Measurements from ENCODE around the gene TRPC6. TPM values are rescaled to one million over a fixed set of nuclear protein-coding genes. Genes with fewer than 3 reads are reported as not detected.

The TRPC6 gene
- total RNA-seq (2014; rRNA removed; shearing (Covaris generic)): 0.10 and 0.11 TPM in 2 replicates
- 0.30 and 0.42 TPM in 2 replicates for polyA plus RNA-seq (2015; cell fraction: cytosol; rRNA removed)
- polyA plus RNA-seq (2015; cell fraction: nucleus; rRNA removed): 0.16 and 0.57 TPM in 2 replicates

DNA sequence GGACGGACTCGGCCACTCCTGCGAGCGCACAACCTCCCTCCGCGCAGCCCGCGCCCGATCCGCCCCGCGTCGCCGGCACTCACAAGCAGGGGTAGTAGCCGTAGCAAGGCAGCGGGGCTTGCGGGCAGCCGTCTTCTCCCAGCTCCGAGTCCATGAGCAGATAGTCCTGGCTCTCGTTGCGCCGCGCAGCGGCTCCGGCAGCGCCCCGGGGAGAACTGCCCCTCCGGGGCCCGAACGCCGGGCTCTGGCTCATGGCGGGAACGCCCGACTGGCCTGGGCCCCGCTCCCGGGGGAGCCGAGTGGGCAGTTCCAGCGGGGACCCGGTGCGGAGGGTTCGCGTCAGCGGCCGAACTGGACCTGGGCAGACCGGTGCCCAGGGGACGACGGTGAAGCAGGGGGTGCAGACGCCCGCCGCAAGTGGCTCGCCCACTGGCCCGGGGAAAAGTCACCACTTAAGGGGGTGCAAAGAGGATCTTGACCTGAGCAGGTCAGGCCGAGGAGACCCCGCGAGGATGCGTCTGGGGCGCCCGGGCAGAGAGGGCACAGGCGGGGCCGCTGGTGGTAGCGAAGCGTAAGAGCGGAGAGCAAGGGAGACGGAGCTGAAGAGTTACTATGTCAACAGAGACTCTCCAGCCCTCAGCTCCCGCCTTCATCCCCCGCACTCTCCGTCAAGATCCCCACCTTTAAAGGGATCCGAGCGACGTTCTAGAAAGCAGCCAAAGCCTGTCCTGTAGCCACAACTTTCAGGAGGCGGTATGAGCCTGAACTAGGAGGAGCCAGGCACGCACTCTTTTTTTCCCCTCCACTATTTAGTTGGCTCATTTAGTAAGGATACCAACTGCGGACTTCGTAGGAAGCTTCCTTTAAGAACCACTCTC lies at the start of gene TRPC6:
Gene TRPC6 (minus strand): TSS at position 757 of the 878 bp plus-strand sequence. CDS start 504 bp downstream, at position 253.
- no peak for DNase-seq (ENCODE audit: low read depth)

- no peak for DNase-seq (ENCODE audit: low read depth)
Observed at GRCh38 chr11:101620026-101620425, 36.2 kb upstream of the TRPC6 start.

GRCh38 chr11:101618709-101619108 lies 34.9 kb upstream of the TRPC6 start:
- peak; percentile 96 for DNase-seq (ENCODE audit: low read depth)

GRCh38 chr11:101617735-101618332 lies 34.0 kb upstream of the TRPC6 start:
- DNase-seq (ENCODE audit: low read depth): peak; percentile 91

DNA sequence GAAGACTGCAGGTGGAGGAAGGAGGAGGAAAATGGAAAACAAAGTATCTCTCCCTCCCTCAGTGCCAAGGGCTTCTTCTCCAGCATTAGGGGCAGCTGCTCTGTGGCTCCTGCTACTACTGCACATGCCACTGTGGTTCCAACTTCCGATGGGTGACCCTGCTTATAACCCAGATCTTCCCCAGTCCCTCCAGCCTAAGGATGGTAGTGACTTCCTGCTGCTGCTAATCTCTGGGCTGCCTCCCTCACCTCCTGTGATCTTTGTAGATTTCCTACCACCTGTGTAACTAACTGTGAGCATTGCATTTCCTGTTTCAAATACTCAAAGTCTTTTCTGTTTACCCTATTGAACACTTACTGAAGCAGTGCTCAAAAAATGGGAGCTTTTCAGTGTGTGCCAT lies 28.7 kb upstream of the TRPC6 start:
- no peak for DNase-seq (ENCODE audit: low read depth)

DNA sequence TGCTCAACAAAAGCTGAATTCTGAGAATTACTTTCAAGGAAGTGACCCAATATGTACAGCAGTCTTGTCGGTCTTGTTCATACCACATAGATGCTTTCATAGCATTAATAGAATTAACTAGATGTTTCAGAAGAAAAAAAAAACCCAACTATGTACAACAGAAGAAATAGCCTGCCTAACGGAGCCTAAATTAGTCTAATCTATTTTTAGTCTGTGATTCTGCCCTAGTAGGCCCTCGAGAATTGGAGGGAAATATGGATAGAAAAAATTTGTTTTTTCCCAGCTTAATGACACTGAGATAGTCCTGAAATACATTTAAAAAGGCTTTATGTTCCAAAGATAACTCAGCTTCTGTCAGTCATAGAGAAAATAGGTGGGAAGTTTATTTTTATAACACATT lies 17.1 kb upstream of the TRPC6 start:
- DNase-seq (ENCODE audit: low read depth): no peak

DNA sequence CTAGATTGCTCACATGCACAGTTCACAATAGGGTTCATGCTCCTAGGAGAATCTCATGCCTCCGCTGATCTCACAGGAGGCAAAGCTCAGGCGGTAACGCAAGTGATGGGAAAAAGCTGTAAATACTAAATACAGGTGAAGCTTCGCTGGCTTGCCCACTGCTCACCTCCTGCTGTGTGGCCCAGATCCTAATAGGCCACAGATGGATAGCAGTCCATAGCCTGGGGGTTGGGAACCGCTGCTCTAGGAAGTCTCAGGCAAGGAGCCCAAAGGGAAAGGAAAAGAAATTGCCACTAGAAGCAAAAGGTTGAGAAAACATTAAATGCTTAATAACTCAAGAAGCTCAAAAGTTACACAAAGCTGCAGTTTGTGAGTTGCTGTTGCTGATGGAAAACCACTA lies 3.2 kb upstream of the TRPC6 start:
- DNase-seq (ENCODE audit: low read depth): no peak

DNA sequence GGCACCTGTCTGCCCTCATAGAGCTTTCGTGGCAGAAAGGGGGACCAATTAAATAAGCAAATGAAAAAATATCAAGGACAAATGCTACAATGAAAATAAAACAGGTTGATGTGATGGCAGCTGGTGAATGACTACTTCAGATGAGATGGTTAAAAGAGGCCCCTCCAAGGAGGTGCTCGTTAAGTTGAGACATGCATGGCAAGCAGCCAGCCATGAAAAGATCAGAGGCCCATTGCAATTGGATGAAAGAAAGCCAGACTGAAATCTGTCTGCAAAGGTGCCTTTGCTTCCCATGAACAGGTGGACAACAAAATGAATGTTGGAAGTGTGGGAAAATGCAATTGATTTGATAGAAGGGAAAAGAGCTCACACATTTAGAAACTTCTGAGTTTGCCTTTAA lies 848 bp upstream of the TRPC6 start:
- DNase-seq (ENCODE audit: low read depth): no peak

- no peak for DNase-seq (ENCODE audit: low read depth)
Observed at GRCh38 chr11:101584129-101584515, 315 bp upstream of the TRPC6 start.

DNA sequence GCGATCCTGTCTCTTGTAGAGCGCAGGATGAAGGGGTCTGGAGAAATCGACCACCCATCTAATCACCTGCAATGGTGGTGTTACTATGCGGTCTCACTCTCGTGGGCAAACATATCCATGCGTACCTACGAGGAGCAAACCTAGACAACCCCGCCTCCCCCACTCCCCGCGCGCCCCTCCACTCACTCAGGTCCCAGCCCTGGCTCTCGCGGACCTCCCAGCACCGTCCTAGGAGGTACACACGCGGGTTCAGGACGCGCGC lies 887 bp downstream of the TRPC6 start:
- no peak for DNase-seq (ENCODE audit: low read depth)

DNA sequence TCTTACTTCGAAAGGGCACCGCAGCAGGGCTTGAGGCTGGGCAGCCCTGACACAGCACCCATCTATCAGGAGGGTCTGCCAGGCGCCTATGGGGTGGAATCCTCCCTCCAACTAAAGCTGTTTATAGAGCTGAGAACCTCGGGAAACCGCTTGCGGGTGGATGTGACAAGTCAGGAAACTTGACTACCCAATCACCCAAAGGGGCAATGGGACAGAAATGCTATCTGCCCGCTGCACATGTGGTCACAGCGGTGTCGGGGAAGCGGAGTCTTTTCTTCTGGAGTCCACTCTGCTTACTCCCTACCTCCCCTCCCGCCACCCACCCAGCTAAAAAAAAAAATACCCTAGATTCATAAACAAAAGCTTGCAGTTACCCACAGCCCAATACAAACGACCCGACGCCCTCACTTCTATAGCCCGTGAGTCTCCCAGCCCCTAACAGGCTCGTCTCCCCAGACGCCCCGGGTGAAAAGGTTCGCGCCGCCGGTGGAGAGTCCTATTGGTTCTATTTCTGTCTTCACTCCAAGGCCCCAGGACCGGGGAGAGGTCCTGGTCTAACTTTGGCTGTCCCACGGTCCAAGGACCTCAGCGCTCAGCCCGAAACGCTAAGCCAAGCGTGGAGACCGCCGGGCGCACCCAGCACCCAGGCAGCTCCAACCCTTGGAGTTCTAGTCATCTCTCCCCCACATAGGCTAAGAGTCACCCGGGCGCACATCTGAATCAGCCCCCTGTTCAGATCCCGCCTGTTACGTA lies 1.4 kb downstream of the TRPC6 start:
- DNase-seq (ENCODE audit: low read depth): peak; percentile 16

DNA sequence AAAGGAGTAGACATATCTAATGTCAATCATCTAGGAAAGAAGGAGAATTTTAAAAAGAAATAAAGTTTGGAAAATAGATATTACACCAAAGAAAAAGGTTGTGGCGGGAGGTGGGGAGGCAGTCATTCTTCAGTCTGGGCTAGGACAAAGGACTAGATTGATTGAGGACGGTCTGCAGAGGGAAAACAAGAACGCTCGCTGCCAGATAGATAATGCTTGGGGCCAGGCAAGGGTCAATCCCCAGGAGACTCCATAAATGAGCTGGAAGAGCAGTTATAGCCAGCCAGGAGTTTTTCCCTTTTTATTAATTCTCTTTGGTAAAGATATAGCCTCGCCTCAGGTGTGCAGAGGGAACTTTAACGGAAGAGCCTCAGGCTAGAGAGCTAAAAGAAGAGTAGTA lies 6.3 kb downstream of the TRPC6 start:
- no peak for DNase-seq (ENCODE audit: low read depth)

GRCh38 chr11:101576456-101576855 lies 7.4 kb downstream of the TRPC6 start:
- no peak for DNase-seq (ENCODE audit: low read depth)

GRCh38 chr11:101574886-101575285 lies 8.9 kb downstream of the TRPC6 start:
- DNase-seq (ENCODE audit: low read depth): no peak

- no peak for DNase-seq (ENCODE audit: low read depth)
Observed at GRCh38 chr11:101567071-101567470, 16.7 kb downstream of the TRPC6 start.

DNA sequence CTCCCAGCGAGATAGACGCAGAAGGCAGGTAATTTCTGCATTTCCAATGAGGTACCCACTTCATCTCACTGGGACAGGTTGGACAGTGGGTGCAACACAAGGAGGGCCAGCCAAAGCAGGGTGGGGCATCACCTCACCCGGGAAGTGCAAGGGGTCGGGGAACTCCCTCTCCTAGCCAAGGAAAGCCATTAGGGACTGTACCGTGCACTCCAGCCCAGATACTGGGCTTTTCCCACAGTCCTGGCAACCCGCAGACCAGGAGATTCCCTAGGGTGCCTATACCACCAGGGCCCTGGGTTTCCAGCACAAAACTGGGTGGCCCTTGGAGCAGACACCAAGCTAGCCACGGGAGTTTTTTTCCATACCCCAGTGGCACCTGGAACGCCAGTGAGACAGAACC lies 17.2 kb downstream of the TRPC6 start:
- no peak for DNase-seq (ENCODE audit: low read depth)

GRCh38 chr11:101563166-101563565 lies 20.6 kb downstream of the TRPC6 start:
- no peak for DNase-seq (ENCODE audit: low read depth)

- no peak for DNase-seq (ENCODE audit: low read depth)
Observed at GRCh38 chr11:101555366-101555765, 28.4 kb downstream of the TRPC6 start.

DNA sequence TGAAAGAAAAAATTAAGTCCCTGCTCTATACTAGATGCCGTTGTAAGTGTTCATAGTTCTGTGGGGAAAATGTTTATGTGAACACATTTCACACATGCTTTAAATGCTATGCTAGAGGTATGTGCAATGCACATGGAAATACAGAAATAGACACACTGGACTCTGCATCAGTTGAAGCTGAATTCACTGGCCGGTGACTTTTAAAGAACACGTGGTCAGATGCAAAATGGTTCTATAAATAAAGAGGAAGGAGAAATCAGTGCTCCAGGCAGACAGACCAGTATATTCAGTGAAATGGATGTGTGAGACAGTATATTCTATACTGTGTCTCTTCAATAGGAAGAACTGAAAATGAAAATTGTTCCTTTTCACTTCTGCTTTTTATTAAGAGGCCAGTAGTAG lies 29.9 kb downstream of the TRPC6 start:
- DNase-seq (ENCODE audit: low read depth): no peak

DNA sequence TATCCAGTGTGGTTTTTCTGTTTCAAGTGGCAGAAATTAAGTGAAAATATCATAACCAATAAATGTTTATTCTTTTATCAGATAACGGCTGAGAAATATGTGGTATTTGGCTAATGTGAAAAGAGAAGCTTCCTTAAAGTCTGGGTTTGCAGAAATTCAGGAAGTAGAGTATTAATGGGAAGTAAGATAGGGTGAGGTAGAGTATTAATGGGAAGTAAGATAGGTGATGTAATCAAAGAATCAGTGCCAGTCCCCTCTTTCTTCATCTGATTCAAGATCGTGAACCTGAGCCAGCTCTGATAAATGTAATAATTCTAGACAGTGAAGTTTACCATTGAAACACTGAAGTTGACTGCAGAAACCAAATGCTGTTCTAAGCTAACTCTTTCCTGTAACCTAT lies 30.9 kb downstream of the TRPC6 start:
- no peak for DNase-seq (ENCODE audit: low read depth)

DNA sequence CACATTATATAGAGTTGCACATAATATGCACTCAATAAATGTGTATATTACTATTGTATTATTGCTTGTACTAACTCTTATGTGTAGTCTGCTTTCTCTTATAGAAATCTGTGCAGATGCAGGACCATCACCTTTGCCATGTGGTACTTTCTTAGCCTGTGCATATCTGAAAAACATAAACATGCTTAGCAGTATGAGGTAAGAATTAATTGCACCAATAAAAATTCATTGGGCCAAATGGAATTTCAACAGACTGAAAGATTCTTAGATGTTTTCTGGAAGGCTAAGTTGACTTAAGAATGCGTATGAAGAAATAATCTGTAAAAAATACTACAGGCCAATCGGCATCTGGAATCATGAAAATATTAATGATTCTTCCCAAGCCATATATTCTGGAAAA lies 55.3 kb downstream of the TRPC6 start:
- DNase-seq (ENCODE audit: low read depth): no peak

GRCh38 chr11:101523634-101524260 lies 60.1 kb downstream of the TRPC6 start:
- DNase-seq (ENCODE audit: low read depth): no peak

Data from HT1080 (cell line).